Activated naive CD4-positive, alpha-beta T cell treated with anti-CD3 and anti-CD28 coated beads for 36 hours (primary cell): ENCODE results near the gene LINGO1. TPM values are rescaled to one million over a fixed set of nuclear protein-coding genes. Genes with fewer than 3 reads are reported as not detected.

Source experiments
- CTCF ChIA-PET: fragments of 350-600 bp; sonication (Branson Sonifier 250); formaldehyde crosslinking; loops from one replicate; lab custom pipeline; 2021; ENCODE audit warnings: antibody characterized with exemption; lab: Charles Lee
- DNase-seq: peaks from one replicate; pipeline ENCODE4 v3.0.0-alpha.2; 2020
- H3K27ac Mint-ChIP-seq: one replicate; pipeline ENCODE4 v1.8.0; 2021; ENCODE audit warnings: mild to moderate bottlenecking, mixed read lengths
- H3K27me3 Mint-ChIP-seq: one replicate; pipeline ENCODE4 v1.8.0; 2021; ENCODE audit warnings: low read depth, mixed read lengths
- H3K36me3 Mint-ChIP-seq: one replicate; pipeline ENCODE4 v1.8.0; 2021; ENCODE audit warnings: low read depth, mixed read lengths
- H3K4me1 Mint-ChIP-seq: one replicate; pipeline ENCODE4 v1.8.0; 2021; ENCODE audit warnings: low read depth, mixed read lengths
- H3K4me3 Mint-ChIP-seq: one replicate; pipeline ENCODE4 v1.8.0; 2021; ENCODE audit warnings: mild to moderate bottlenecking, moderate library complexity, mixed read lengths
- H3K9me3 Mint-ChIP-seq: one replicate; pipeline ENCODE4 v1.8.0; 2021; ENCODE audit warnings: mixed read lengths
- intact Hi-C: fragments of 100-400 bp; cut with micrococcal nuclease; formaldehyde crosslinking; loops from one replicate; pipeline ENCODE4 v1.15.1; 2023
- total RNA-seq, 2 experiments: library from RNA; stranded (reverse); gene quantifications; one replicate each; pipeline ENCODE4 v1.2.3, GENCODE V29; 2021

The LINGO1 gene
- total RNA-seq, 2 experiments from 2014 or later: not detected

- no peaks in the 10 kb centered on the region for H3K36me3 Mint-ChIP-seq
Observed at GRCh38 chr15:77606142-77607034, 26.3 kb downstream of the LINGO1 start.

GRCh38 chr15:77605547-77605946 is 27.2 kb downstream of the LINGO1 start:
- Mint-ChIP-seq H3K36me3 (no peaks in the 10 kb centered on the region), H3K9me3 (no peaks in the 10 kb centered on the region), H3K4me3 (no peak overlapping the region), H3K27me3 (peaks cover 3% of the 10 kb centered on the region), H3K4me1 (peaks cover 5% of the 10 kb centered on the region), H3K27ac (no peak overlapping the region)
- CTCF ChIA-PET: no interaction called here
- intact Hi-C loops: no loop called here
- no peak for DNase-seq

More at GRCh38 chr15:77606142-77607034, 26.3 kb downstream of the LINGO1 start:
- Mint-ChIP-seq H3K27me3 (peaks cover 3% of the 10 kb centered on the region), H3K27ac (no peak overlapping the region), H3K4me1 (peaks cover 5% of the 10 kb centered on the region), H3K9me3 (no peaks in the 10 kb centered on the region), H3K4me3 (no peak overlapping the region)
- no peak for DNase-seq
- CTCF ChIA-PET: no interaction called here
- intact Hi-C loops: no loop called here

GRCh38 chr15:77604973-77605372 is 27.7 kb downstream of the LINGO1 start:
- H3K36me3 Mint-ChIP-seq: no peaks in the 10 kb centered on the region
- H3K4me1 Mint-ChIP-seq: peaks cover 5% of the 10 kb centered on the region
- H3K27me3 Mint-ChIP-seq: peaks cover 3% of the 10 kb centered on the region
- no peak overlapping the region for H3K4me3 Mint-ChIP-seq
- intact Hi-C loops: no loop called here
- no peak overlapping the region for H3K27ac Mint-ChIP-seq
- no peak for DNase-seq
- H3K9me3 Mint-ChIP-seq: no peaks in the 10 kb centered on the region
- CTCF ChIA-PET: no interaction called here

- intact Hi-C loops: no loop called here
- CTCF ChIA-PET: interaction anchor here (1.0 kb wide), 1 partner anchor 28 kb away, joined by 3 read pairs; no protein-coding TSS in a partner anchor
- H3K9me3 Mint-ChIP-seq: no peaks in the 10 kb centered on the region
- H3K4me1 Mint-ChIP-seq: peaks cover 5% of the 10 kb centered on the region
- DNase-seq: no peak
- H3K27ac Mint-ChIP-seq: no peak overlapping the region
- H3K36me3 Mint-ChIP-seq: no peaks in the 10 kb centered on the region
- H3K4me3 Mint-ChIP-seq: no peak overlapping the region
- peaks cover 3% of the 10 kb centered on the region for H3K27me3 Mint-ChIP-seq
Observed at GRCh38 chr15:77603611-77604336, 28.9 kb downstream of the LINGO1 start.

GRCh38 chr15:77602800-77603199 is 29.9 kb downstream of the LINGO1 start:
- intact Hi-C loops: no loop called here
- peaks cover 3% of the 10 kb centered on the region for H3K27me3 Mint-ChIP-seq
- H3K4me1 Mint-ChIP-seq: peaks cover 5% of the 10 kb centered on the region
- H3K9me3 Mint-ChIP-seq: no peaks in the 10 kb centered on the region
- no peak overlapping the region for H3K4me3 Mint-ChIP-seq
- H3K27ac Mint-ChIP-seq: no peak overlapping the region
- CTCF ChIA-PET: interaction anchor here (1.0 kb wide), 1 partner anchor 29 kb away, joined by 3 read pairs; no protein-coding TSS in a partner anchor
- DNase-seq: no peak
- H3K36me3 Mint-ChIP-seq: no peaks in the 10 kb centered on the region

GRCh38 chr15:77599899-77600298 is 32.8 kb downstream of the LINGO1 start:
- H3K36me3 Mint-ChIP-seq: no peaks in the 10 kb centered on the region
- DNase-seq: no peak
- peaks cover 3% of the 10 kb centered on the region for H3K27me3 Mint-ChIP-seq
- no peak overlapping the region for H3K4me3 Mint-ChIP-seq
- no peak overlapping the region for H3K27ac Mint-ChIP-seq
- CTCF ChIA-PET: interaction anchor here (1.0 kb wide), 1 partner anchor 56 kb away, joined by 3 read pairs; no protein-coding TSS in a partner anchor
- no peaks in the 10 kb centered on the region for H3K9me3 Mint-ChIP-seq
- intact Hi-C loops: no loop called here
- H3K4me1 Mint-ChIP-seq: peaks cover 4% of the 10 kb centered on the region

GRCh38 chr15:77599357-77599756 is 33.4 kb downstream of the LINGO1 start:
- H3K4me1 Mint-ChIP-seq: no peaks in the 10 kb centered on the region
- intact Hi-C loops: no loop called here
- no peaks in the 10 kb centered on the region for H3K9me3 Mint-ChIP-seq
- peaks cover 2% of the 10 kb centered on the region for H3K27me3 Mint-ChIP-seq
- H3K27ac Mint-ChIP-seq: no peak overlapping the region
- no peaks in the 10 kb centered on the region for H3K36me3 Mint-ChIP-seq
- no peak overlapping the region for H3K4me3 Mint-ChIP-seq
- CTCF ChIA-PET: interaction anchor here (0.5 to 1.0 kb wide), 2 partner anchors 56 to 58 kb away, joined by 3 to 4 read pairs; no protein-coding TSS in a partner anchor
- DNase-seq: no peak

GRCh38 chr15:77598644-77599043 is 34.1 kb downstream of the LINGO1 start:
- intact Hi-C loops: no loop called here
- Mint-ChIP-seq H3K27ac (no peak overlapping the region), H3K4me1 (no peaks in the 10 kb centered on the region), H3K36me3 (no peaks in the 10 kb centered on the region), H3K9me3 (no peaks in the 10 kb centered on the region), H3K27me3 (no peaks in the 10 kb centered on the region), H3K4me3 (no peak overlapping the region)
- CTCF ChIA-PET: interaction anchor here (0.5 kb wide), 1 partner anchor 57 kb away, joined by 4 read pairs; no protein-coding TSS in a partner anchor
- DNase-seq: no peak

- no peaks in the 10 kb centered on the region for H3K4me1 Mint-ChIP-seq
- intact Hi-C loops: no loop called here
- no peak for DNase-seq
- no peaks in the 10 kb centered on the region for H3K9me3 Mint-ChIP-seq
- H3K4me3 Mint-ChIP-seq: no peak overlapping the region
- CTCF ChIA-PET: no interaction called here
- no peaks in the 10 kb centered on the region for H3K36me3 Mint-ChIP-seq
- H3K27ac Mint-ChIP-seq: no peak overlapping the region
- H3K27me3 Mint-ChIP-seq: no peaks in the 10 kb centered on the region
Observed at GRCh38 chr15:77597804-77598453, 34.8 kb downstream of the LINGO1 start.

- CTCF ChIA-PET: no interaction called here
- no peak overlapping the region for H3K27ac Mint-ChIP-seq
Observed at GRCh38 chr15:77596821-77597803, 35.6 kb downstream of the LINGO1 start.

GRCh38 chr15:77595231-77595630 is 37.5 kb downstream of the LINGO1 start:
- CTCF ChIA-PET: no interaction called here
- intact Hi-C loops: no loop called here
- no peak for DNase-seq
- H3K27me3 Mint-ChIP-seq: no peaks in the 10 kb centered on the region
- no peak overlapping the region for H3K4me3 Mint-ChIP-seq
- no peaks in the 10 kb centered on the region for H3K4me1 Mint-ChIP-seq
- H3K27ac Mint-ChIP-seq: no peak overlapping the region
- no peaks in the 10 kb centered on the region for H3K36me3 Mint-ChIP-seq
- H3K9me3 Mint-ChIP-seq: no peaks in the 10 kb centered on the region

More at GRCh38 chr15:77596821-77597803, 35.6 kb downstream of the LINGO1 start:
- Mint-ChIP-seq H3K4me1 (no peaks in the 10 kb centered on the region), H3K27me3 (no peaks in the 10 kb centered on the region), H3K36me3 (no peaks in the 10 kb centered on the region), H3K4me3 (no peak overlapping the region), H3K9me3 (no peaks in the 10 kb centered on the region)
- no peak for DNase-seq
- intact Hi-C loops: no loop called here
